GM12891 (cell line): ENCODE results near the gene S100A9.

Experiments used
- POLR2A ChIP-seq: IDR thresholded peaks from 2 replicates; pipeline ENCODE4 v1.6.1; 2011; ENCODE audit warnings: low read depth, low read length, control low read depth
- POLR2AphosphoS5 ChIP-seq: IDR thresholded peaks from 2 replicates; pipeline ENCODE4 v1.6.1; 2011; ENCODE audit warnings: low read depth, low read length, control low read depth
- SPI1 ChIP-seq: IDR thresholded peaks from 2 replicates; pipeline ENCODE4 v1.6.1; 2011; ENCODE audit warnings: low read depth, low read length, control low read depth
- TAF1 ChIP-seq: IDR thresholded peaks from 2 replicates; pipeline ENCODE4 v1.6.1; 2011; ENCODE audit warnings: low read depth, low read length, control low read depth

DNA sequence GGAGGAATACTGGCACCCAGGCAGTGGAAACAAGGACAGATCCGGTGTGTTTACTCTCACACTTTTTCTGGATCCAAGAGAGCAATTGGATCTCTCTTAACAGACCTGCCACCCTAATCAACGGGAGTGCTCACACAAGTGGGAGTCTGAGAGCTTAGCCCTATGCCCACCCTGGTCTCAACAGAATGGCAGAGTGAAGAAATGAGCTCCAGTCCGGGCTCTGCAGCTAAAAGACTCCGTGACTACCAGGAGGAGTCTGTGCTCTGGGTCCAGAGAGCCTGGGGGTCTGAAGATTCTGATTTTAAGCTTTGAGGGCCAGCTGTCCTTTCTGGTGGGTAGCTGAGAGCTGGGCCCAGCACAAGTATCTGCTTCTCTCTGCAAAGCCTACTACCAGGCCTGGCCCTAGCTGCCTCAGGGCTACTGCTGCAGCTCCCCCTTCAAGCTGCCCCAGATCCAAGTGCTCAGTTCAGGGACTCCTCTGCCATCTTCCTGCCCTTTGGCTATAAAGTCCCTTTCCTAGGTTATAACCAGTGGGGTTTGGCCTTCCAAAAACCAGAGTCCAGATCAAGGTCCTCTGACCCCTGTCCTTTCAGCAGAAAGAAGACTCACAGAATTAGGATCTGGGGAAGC is 3.9 kb downstream of the S100A9 start:
- TF ChIP-seq TAF1 (no peak), POLR2A (no peak), POLR2AphosphoS5 (no peak), SPI1 (no peak)
